ENCODE data around the gene STPG1.

The STPG1 gene

GRCh38 chr1:24391882-24392603 is 21.5 kb downstream of the STPG1 start:
- no peak for DNase-seq

GRCh38 chr1:24390924-24391782 is 22.4 kb downstream of the STPG1 start:
- DNase-seq = peak; percentile 9

- DNase-seq = no peak
Measured at GRCh38 chr1:24389231-24389678, 24.3 kb downstream of the STPG1 start.

GRCh38 chr1:24388331-24388885 is 25.2 kb downstream of the STPG1 start:
- no peak for DNase-seq

- DNase-seq = no peak
Measured at GRCh38 chr1:24387636-24388175, 25.9 kb downstream of the STPG1 start.

- DNase-seq = no peak
Measured at GRCh38 chr1:24386931-24387330, 26.7 kb downstream of the STPG1 start.

GRCh38 chr1:24386241-24386640 is 27.3 kb downstream of the STPG1 start:
- DNase-seq = no peak

GRCh38 chr1:24385160-24385940 is 28.2 kb downstream of the STPG1 start:
- DNase-seq = no peak

GRCh38 chr1:24384251-24385090 is 29.1 kb downstream of the STPG1 start:
- no peak for DNase-seq

- no peak for DNase-seq
Measured at GRCh38 chr1:24383381-24383940, 30.1 kb downstream of the STPG1 start.

- no peak for DNase-seq
Measured at GRCh38 chr1:24382165-24382577, 31.4 kb downstream of the STPG1 start.

GRCh38 chr1:24381256-24381655 is 32.3 kb downstream of the STPG1 start:
- no peak for DNase-seq

GRCh38 chr1:24380508-24380907 is 33.1 kb downstream of the STPG1 start:
- DNase-seq = no peak

GRCh38 chr1:24379733-24380315 is 33.8 kb downstream of the STPG1 start:
- no peak for DNase-seq

GRCh38 chr1:24374891-24375786 is 38.4 kb downstream of the STPG1 start:
- DNase-seq = no peak

GRCh38 chr1:24373710-24374109 is 39.9 kb downstream of the STPG1 start:
- no peak for DNase-seq

GRCh38 chr1:24373044-24373443 is 40.5 kb downstream of the STPG1 start:
- no peak for DNase-seq

GRCh38 chr1:24369801-24370200 is 43.8 kb downstream of the STPG1 start:
- no peak for DNase-seq

GRCh38 chr1:24369199-24369598 is 44.4 kb downstream of the STPG1 start:
- DNase-seq = no peak

GRCh38 chr1:24366707-24367106 is 46.9 kb downstream of the STPG1 start:
- no peak for DNase-seq
